ENCODE results near the gene NRG3. TPM values are rescaled to one million over a fixed set of nuclear protein-coding genes. Genes with fewer than 3 reads are reported as not detected.

NRG3 gene
- total and polyA plus RNA-seq, 9 donors = 0.04 to 4.5 (median 0.15) TPM; not detected in 2

DNA sequence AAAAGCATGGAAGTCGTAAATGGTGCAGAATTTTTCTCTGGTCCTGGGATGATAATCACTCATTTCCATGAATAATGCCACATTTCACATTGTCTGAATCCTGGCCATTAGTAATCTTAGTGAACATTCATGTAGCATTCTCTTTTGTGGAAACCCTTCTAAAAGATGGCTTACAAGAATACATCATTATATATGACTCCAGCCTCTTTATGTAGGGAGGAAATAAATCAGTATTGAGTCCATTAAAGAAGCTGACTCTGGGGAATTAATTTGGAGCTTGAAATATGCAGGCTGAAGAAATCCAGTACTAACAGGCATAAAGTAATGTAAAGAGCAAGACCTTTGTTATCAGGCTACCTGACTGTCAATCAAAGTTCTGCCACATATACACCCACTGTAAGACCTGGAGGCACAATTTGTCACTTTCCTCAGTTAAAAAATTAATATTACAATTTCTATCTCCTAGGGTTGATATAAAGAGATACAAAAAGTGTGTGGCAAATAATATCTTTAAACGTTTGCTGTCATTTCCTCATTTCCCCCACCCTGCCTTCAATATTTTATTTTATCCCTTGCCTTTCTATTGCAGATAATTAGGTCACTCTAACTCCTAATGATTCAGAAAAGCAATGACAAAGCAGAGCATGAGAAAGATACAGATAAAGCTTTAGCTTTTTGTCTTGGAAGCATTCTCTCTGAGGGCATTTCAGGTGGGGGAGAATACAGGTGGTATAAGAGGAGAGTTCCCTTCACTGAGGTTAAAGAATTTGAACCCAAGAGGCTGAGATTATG is 1142.3 kb downstream of the NRG3 start:
- no peak for DNase-seq
- intact Hi-C loops (cut with DNase I) = no loop called here
- no peak overlapping the region for H3K27ac ChIP-seq

DNA sequence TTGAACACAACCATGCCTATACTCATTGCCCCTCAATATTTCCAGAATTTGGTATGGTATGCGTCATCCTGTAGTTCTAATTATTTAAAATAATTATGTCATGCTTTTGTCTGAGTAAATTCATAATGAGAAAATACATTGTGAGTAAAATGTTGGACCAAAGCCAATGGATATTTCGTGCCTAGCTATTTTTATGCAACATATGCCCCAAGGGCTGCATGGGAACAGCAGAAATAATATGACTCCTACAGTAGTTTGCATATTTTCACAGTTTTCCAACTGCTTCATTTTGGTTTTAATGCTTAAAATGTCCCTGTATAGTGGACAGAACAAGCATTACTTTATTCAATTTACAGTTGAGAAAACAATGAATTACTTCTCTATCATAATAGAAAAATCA is 1148.7 kb downstream of the NRG3 start:
- H3K9me3 ChIP-seq = no peaks in the 10 kb centered on the region
- H3K27ac ChIP-seq = no peak overlapping the region
- no peak for DNase-seq
- intact Hi-C loops (cut with DNase I) = no loop called here
- no peaks in the 10 kb centered on the region for H3K4me1 ChIP-seq (ENCODE audit: insufficient read depth)
- H3K36me3 ChIP-seq = no peaks in the 10 kb centered on the region
- no peaks in the 10 kb centered on the region for H3K27me3 ChIP-seq
- H3K4me3 ChIP-seq = no peak overlapping the region
- WGBS, 3 donors = 54 to 58% (median 55%) methylated on average over 2 of the region's 2 CpGs
- TF ChIP-seq EP300 (IDR thresholded peaks at IDR 0.05) = no peak
- TF ChIP-seq, protein P1, sequence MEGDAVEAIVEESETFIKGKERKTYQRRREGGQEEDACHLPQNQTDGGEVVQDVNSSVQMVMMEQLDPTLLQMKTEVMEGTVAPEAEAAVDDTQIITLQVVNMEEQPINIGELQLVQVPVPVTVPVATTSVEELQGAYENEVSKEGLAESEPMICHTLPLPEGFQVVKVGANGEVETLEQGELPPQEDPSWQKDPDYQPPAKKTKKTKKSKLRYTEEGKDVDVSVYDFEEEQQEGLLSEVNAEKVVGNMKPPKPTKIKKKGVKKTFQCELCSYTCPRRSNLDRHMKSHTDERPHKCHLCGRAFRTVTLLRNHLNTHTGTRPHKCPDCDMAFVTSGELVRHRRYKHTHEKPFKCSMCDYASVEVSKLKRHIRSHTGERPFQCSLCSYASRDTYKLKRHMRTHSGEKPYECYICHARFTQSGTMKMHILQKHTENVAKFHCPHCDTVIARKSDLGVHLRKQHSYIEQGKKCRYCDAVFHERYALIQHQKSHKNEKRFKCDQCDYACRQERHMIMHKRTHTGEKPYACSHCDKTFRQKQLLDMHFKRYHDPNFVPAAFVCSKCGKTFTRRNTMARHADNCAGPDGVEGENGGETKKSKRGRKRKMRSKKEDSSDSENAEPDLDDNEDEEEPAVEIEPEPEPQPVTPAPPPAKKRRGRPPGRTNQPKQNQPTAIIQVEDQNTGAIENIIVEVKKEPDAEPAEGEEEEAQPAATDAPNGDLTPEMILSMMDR (IDR thresholded peaks at IDR 0.05) = no peak
- no peak for TF ChIP-seq POLR2A (IDR thresholded peaks at IDR 0.05)

More for the DNA sequence above, 1142.3 kb downstream of the NRG3 start:
- Histone ChIP-seq H3K27me3 (no peaks in the 10 kb centered on the region), H3K4me1 (ENCODE audit: insufficient read depth) (no peaks in the 10 kb centered on the region), H3K4me3 (no peak overlapping the region), H3K9me3 (no peaks in the 10 kb centered on the region), H3K36me3 (no peaks in the 10 kb centered on the region)
- TF ChIP-seq, protein P1 (IDR thresholded peaks at IDR 0.05) = no peak
- no peak for TF ChIP-seq EP300 (IDR thresholded peaks at IDR 0.05)
- no peak for TF ChIP-seq POLR2A (IDR thresholded peaks at IDR 0.05)
- 67 to 70% (median 68%) methylated on average over 2 of the region's 2 CpGs for WGBS, 3 donors

Small RNA genes lying within 50 kb of the gene (small RNA-seq; reads per million reads assigned to genes)
- not detected for gene RNU6-441P

Data from ovary (tissue), 9 donors.